Measurements from ENCODE around the gene CLPTM1L. TPM values are rescaled to one million over a fixed set of nuclear protein-coding genes. Genes with fewer than 3 reads are reported as not detected.

Gene CLPTM1L
- total RNA-seq: 30.4 TPM
- long read RNA-seq, transcript CLPTM1L-201 (17 exons, 2,500 nt): major isoform, 195 of 241 reads
- long read RNA-seq, partial matches to known transcripts: 12 of 241 reads
- long read RNA-seq, other reads (novel, unspliced or antisense): 33 of 241 reads

GRCh38 chr5:1344975-1345838 is at the start of gene CLPTM1L:
Gene CLPTM1L, minus strand, starts transcription at chr5:1345099. Its CDS starts 258 bp downstream, at chr5:1344841.
- intact Hi-C loops (cut with DNase I): no loop called here
- DNase-seq: peak; percentile 92
- ATAC-seq (ENCODE audit: poor library complexity): peak; percentile 99

- peak; percentile 32 for DNase-seq
- no peak for ATAC-seq (ENCODE audit: poor library complexity)
- intact Hi-C loops (cut with DNase I): no loop called here
Observed at GRCh38 chr5:1393571-1394501, 48.9 kb upstream of the CLPTM1L start.

GRCh38 chr5:1392801-1393565 is 48.1 kb upstream of the CLPTM1L start:
- peak; percentile 44 for DNase-seq
- intact Hi-C loops (cut with DNase I): no loop called here
- ATAC-seq (ENCODE audit: poor library complexity): peak; percentile 48

- intact Hi-C loops (cut with DNase I): no loop called here
- ATAC-seq (ENCODE audit: poor library complexity) (no peak), DNase-seq (peak; percentile 12)
Observed at GRCh38 chr5:1392261-1392660, 47.4 kb upstream of the CLPTM1L start.

- no peak for ATAC-seq (ENCODE audit: poor library complexity)
- DNase-seq: peak; percentile 22
Observed at GRCh38 chr5:1391691-1392090, 46.8 kb upstream of the CLPTM1L start.

GRCh38 chr5:1390861-1391600 is 46.1 kb upstream of the CLPTM1L start:
- ATAC-seq (ENCODE audit: poor library complexity) (no peak), DNase-seq (peak; percentile 19)
- intact Hi-C loops (cut with DNase I): no loop called here

More at GRCh38 chr5:1391691-1392090, 46.8 kb upstream of the CLPTM1L start:
- intact Hi-C loops (cut with DNase I): no loop called here

- no peak for ATAC-seq (ENCODE audit: poor library complexity)
- peak; percentile 20 for DNase-seq
- intact Hi-C loops (cut with DNase I): no loop called here
Observed at GRCh38 chr5:1390333-1390732, 45.4 kb upstream of the CLPTM1L start.

- ATAC-seq (ENCODE audit: poor library complexity) (no peak), DNase-seq (no peak)
- intact Hi-C loops (cut with DNase I): loop anchor here (10.0 kb wide), 1 partner anchor 256 kb away; no protein-coding TSS in a partner anchor
Observed at GRCh38 chr5:1388383-1388967, 43.6 kb upstream of the CLPTM1L start.

- intact Hi-C loops (cut with DNase I): loop anchor here (10.0 kb wide), 1 partner anchor 257 kb away; no protein-coding TSS in a partner anchor
- DNase-seq (peak; percentile 8), ATAC-seq (ENCODE audit: poor library complexity) (no peak)
Observed at GRCh38 chr5:1387876-1388275, 43.0 kb upstream of the CLPTM1L start.

GRCh38 chr5:1387059-1387755 is 42.3 kb upstream of the CLPTM1L start:
- ATAC-seq (ENCODE audit: poor library complexity): no peak
- peak; percentile 38 for DNase-seq
- intact Hi-C loops (cut with DNase I): loop anchor here (10.0 kb wide), 1 partner anchor 258 kb away; no protein-coding TSS in a partner anchor

- ATAC-seq (ENCODE audit: poor library complexity) (peak; percentile 81), DNase-seq (peak; percentile 71)
- intact Hi-C loops (cut with DNase I): loop anchor here (10.0 kb wide), 1 partner anchor 259 kb away; no protein-coding TSS in a partner anchor
Observed at GRCh38 chr5:1386274-1386717, 41.4 kb upstream of the CLPTM1L start.

- intact Hi-C loops (cut with DNase I): loop anchor here (10.0 kb wide), 1 partner anchor 259 kb away; no protein-coding TSS in a partner anchor
- ATAC-seq (ENCODE audit: poor library complexity) (peak; percentile 95), DNase-seq (peak; percentile 94)
Observed at GRCh38 chr5:1385395-1386273, 40.7 kb upstream of the CLPTM1L start.

GRCh38 chr5:1384521-1384920 is 39.6 kb upstream of the CLPTM1L start:
- intact Hi-C loops (cut with DNase I): loop anchor here (10.0 kb wide), 1 partner anchor 260 kb away; no protein-coding TSS in a partner anchor
- peak; percentile 12 for DNase-seq
- no peak for ATAC-seq (ENCODE audit: poor library complexity)

- ATAC-seq (ENCODE audit: poor library complexity) (peak; percentile 47), DNase-seq (peak; percentile 60)
- intact Hi-C loops (cut with DNase I): loop anchor here (10.0 kb wide), 1 partner anchor 261 kb away; no protein-coding TSS in a partner anchor
Observed at GRCh38 chr5:1383886-1384401, 39.0 kb upstream of the CLPTM1L start.

GRCh38 chr5:1383344-1383743 is 38.4 kb upstream of the CLPTM1L start:
- intact Hi-C loops (cut with DNase I): loop anchor here (10.0 kb wide), 1 partner anchor 261 kb away; no protein-coding TSS in a partner anchor
- no peak for DNase-seq
- no peak for ATAC-seq (ENCODE audit: poor library complexity)

Measured in Right ventricle myocardium superior (tissue), 1 donor.